HG02981 (cell line): Measurements from ENCODE around the gene VPS13A.
"Not testable (repeated sequence)": the region's sequence is repeated elsewhere in the genome, so short reads cannot be mapped to it uniquely, and the experiment has no call there.

Experiments
- ATAC-seq: cut with Tn5 transposase; IDR thresholded peaks from one replicate; pipeline ENCODE4 v1.9.1; 2021; ENCODE audit warnings: mild to moderate bottlenecking, moderate library complexity; ENCODE audit not compliant: unreplicated experiment

Gene VPS13A

GRCh38 chr9:77291714-77292113 lies 114.4 kb downstream of the VPS13A start:
- no peak for ATAC-seq

- no peak for ATAC-seq
These were observed 116.6 kb downstream of the VPS13A start for GRCh38 chr9:77293949-77294348.

- ATAC-seq = peak; percentile 72
These were observed 127.2 kb downstream of the VPS13A start for GRCh38 chr9:77304543-77304942.

- no peak for ATAC-seq
These were observed 128.5 kb downstream of the VPS13A start for GRCh38 chr9:77305622-77306400.

- no peak for ATAC-seq
These were observed 129.8 kb downstream of the VPS13A start for GRCh38 chr9:77307166-77307565.

- no peak for ATAC-seq
These were observed 138.7 kb downstream of the VPS13A start for GRCh38 chr9:77316058-77316457.

- no peak for ATAC-seq
These were observed 147.7 kb downstream of the VPS13A start for GRCh38 chr9:77325058-77325457.

- ATAC-seq = no peak
These were observed 150.8 kb downstream of the VPS13A start for GRCh38 chr9:77328102-77328501.

- ATAC-seq = no peak
These were observed 192.7 kb downstream of the VPS13A start for GRCh38 chr9:77370064-77370463.

GRCh38 chr9:77374266-77374665 lies 196.9 kb downstream of the VPS13A start:
- ATAC-seq = no peak

- ATAC-seq = no peak
These were observed 198.7 kb downstream of the VPS13A start for GRCh38 chr9:77375956-77376532.

GRCh38 chr9:77384406-77384805 lies 207.1 kb downstream of the VPS13A start:
- ATAC-seq = no peak

GRCh38 chr9:77386187-77386586 lies 208.9 kb downstream of the VPS13A start:
- ATAC-seq = no peak

GRCh38 chr9:77391834-77392233 lies 214.5 kb downstream of the VPS13A start:
- no peak for ATAC-seq

- ATAC-seq = no peak
These were observed 215.0 kb downstream of the VPS13A start for GRCh38 chr9:77392328-77392727.

GRCh38 chr9:77398581-77398980 lies 221.2 kb downstream of the VPS13A start:
- ATAC-seq = not testable (repeated sequence)

- ATAC-seq = no peak
These were observed 222.6 kb downstream of the VPS13A start for GRCh38 chr9:77399964-77400363.

GRCh38 chr9:77402286-77402685 lies 225.0 kb downstream of the VPS13A start:
- no peak for ATAC-seq

- ATAC-seq = no peak
These were observed 225.9 kb downstream of the VPS13A start for GRCh38 chr9:77403239-77403638.

- ATAC-seq = not testable (repeated sequence)
These were observed 231.2 kb downstream of the VPS13A start for GRCh38 chr9:77408521-77408920.

GRCh38 chr9:77417566-77417965 lies 240.2 kb downstream of the VPS13A start:
- no peak for ATAC-seq

GRCh38 chr9:77418226-77418625 lies 240.9 kb downstream of the VPS13A start:
- no peak for ATAC-seq

- ATAC-seq = no peak
These were observed 243.3 kb downstream of the VPS13A start for GRCh38 chr9:77420641-77421040.
